Peyer's patch (tissue), 4 donors: ENCODE measurements around the gene MYBPC3.

Experiments used
- POLR2A ChIP-seq, 2 donors: fragments of 450-650 bp; IDR thresholded peaks; one replicate each; pipeline ENCODE4 v1.5.1; 2017; ENCODE audit warnings: antibody characterized with exemption in 2 of 2, mild to moderate bottlenecking in 2 of 2, moderate library complexity in 2 of 2
- TF ChIP-seq, protein P1 (sequence below), 6 experiments: fragments of 450-650 bp in 4 of 6; fragments of 200-600 bp in 2 of 6; sonication (generic) in 1 of 6; IDR thresholded peaks; one replicate each; pipeline ENCODE4 v1.5.1; 2017 to 2019; ENCODE audit warnings: antibody characterized with exemption in 6 of 6, mild to moderate bottlenecking in 3 of 6, moderate library complexity in 1 of 6

DNA sequence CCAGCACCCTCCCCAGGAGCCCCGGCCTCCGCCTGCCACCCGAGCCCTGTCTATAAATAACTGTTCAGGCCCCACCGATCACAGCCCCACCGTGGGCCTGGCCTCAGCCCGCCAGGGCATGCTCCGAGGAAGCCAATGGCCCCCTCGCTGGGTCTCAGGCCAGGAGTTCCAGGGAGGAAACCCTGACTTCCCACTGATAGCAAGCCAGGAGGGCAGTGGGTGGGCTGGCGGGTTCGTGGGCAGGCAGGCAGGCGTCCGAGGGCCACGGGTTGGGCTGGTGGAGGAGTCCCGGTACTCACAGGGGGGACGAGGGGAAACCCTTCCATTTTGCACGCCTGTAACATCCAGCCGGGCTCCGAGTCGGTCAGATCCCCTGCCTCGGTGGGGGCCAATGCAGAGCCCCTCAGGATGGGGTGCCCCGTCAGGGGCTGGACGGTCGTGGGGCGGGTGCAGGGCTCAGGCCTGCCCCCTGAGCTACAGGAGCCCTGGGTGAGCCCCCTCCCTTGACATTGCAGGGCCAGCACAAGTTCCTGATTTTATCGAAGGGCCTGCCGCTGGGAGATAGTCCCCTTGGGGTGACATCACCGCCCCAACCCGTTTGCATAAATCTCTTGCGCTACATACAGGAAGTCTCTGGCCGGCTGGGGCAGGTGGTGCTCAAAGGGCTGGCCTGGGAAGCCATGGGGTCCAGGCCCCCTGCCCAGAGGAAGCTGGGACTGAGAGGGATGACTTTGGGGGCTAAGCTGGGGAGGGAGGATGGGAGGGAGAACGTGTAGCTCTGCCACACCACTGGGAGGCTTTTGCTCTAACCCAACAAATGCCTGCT, 25.7 kb upstream of the MYBPC3 start, which contains the start of gene SPI1:
- TF ChIP-seq, protein P1, sequence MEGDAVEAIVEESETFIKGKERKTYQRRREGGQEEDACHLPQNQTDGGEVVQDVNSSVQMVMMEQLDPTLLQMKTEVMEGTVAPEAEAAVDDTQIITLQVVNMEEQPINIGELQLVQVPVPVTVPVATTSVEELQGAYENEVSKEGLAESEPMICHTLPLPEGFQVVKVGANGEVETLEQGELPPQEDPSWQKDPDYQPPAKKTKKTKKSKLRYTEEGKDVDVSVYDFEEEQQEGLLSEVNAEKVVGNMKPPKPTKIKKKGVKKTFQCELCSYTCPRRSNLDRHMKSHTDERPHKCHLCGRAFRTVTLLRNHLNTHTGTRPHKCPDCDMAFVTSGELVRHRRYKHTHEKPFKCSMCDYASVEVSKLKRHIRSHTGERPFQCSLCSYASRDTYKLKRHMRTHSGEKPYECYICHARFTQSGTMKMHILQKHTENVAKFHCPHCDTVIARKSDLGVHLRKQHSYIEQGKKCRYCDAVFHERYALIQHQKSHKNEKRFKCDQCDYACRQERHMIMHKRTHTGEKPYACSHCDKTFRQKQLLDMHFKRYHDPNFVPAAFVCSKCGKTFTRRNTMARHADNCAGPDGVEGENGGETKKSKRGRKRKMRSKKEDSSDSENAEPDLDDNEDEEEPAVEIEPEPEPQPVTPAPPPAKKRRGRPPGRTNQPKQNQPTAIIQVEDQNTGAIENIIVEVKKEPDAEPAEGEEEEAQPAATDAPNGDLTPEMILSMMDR (IDR thresholded peaks at IDR 0.05), result no peak
- TF ChIP-seq POLR2A (IDR thresholded peaks at IDR 0.05), result no peak
